MM.1S (cell line): ENCODE results near the gene EBP.

Experiments
- DNase-seq: peaks from one replicate; pipeline ENCODE4 v3.0.0-alpha.2; 2015
- H2AFZ ChIP-seq: fragments of 300-600 bp; sonication (generic); 2 replicates; pipeline ENCODE4 v1.6.0; 2016; ENCODE audit warnings: antibody characterized with exemption, low read length
- H3F3A ChIP-seq: fragments of 300-600 bp; sonication (generic); 2 replicates; pipeline ENCODE4 v1.6.1; 2016; ENCODE audit warnings: mild to moderate bottlenecking, antibody characterized with exemption, low read length, moderate library complexity, mixed read lengths; ENCODE audit not compliant: insufficient read depth
- H3K27ac ChIP-seq: fragments of 300-600 bp; sonication (generic); 2 replicates; pipeline ENCODE4 v1.5.1; 2016; ENCODE audit warnings: mild to moderate bottlenecking, low read length
- H3K27me3 ChIP-seq: fragments of 300-600 bp; sonication (generic); replicated peaks from 2 replicates; pipeline ENCODE4 v1.6.0; 2016; ENCODE audit warnings: low read length; ENCODE audit not compliant: insufficient read depth
- H3K36me3 ChIP-seq: fragments of 300-600 bp; sonication (generic); replicated peaks from 2 replicates; pipeline ENCODE4 v1.6.1; 2016; ENCODE audit warnings: mild to moderate bottlenecking, low read length, mixed read lengths; ENCODE audit not compliant: insufficient read depth
- H3K4me1 ChIP-seq: fragments of 300-600 bp; sonication (generic); 2 replicates; pipeline ENCODE4 v1.6.1; 2016; ENCODE audit warnings: low read length, mixed read lengths
- H3K4me2 ChIP-seq: fragments of 300-600 bp; sonication (generic); 2 replicates; pipeline ENCODE4 v1.6.0; 2016; ENCODE audit warnings: low read depth, low read length
- H3K4me3 ChIP-seq: fragments of 300-600 bp; sonication (generic); 2 replicates; pipeline ENCODE4 v1.5.1; 2016; ENCODE audit warnings: low read length, mixed read lengths
- H3K79me2 ChIP-seq: fragments of 300-600 bp; sonication (generic); 2 replicates; pipeline ENCODE4 v1.6.1; 2016; ENCODE audit warnings: mixed run types, low read length, mixed read lengths
- H3K9ac ChIP-seq: fragments of 300-600 bp; sonication (generic); 2 replicates; pipeline ENCODE4 v1.6.1; 2016; ENCODE audit warnings: low read length, mixed read lengths
- H3K9me2 ChIP-seq: fragments of 300-600 bp; sonication (generic); replicated peaks from 2 replicates; pipeline ENCODE4 v1.6.1; 2016; ENCODE audit warnings: mild to moderate bottlenecking, low read length, mixed read lengths; ENCODE audit not compliant: insufficient read depth
- H3K9me3 ChIP-seq: fragments of 300-600 bp; sonication (generic); replicated peaks from 2 replicates; pipeline ENCODE4 v1.6.1; 2016; ENCODE audit warnings: mild to moderate bottlenecking, low read length, mixed read lengths; ENCODE audit not compliant: insufficient read depth
- H4K20me1 ChIP-seq: fragments of 300-600 bp; sonication (generic); 2 replicates; pipeline ENCODE4 v1.6.1; 2016; ENCODE audit warnings: mild to moderate bottlenecking, low read length, moderate library complexity, mixed read lengths; ENCODE audit not compliant: insufficient read depth
- CTCF ChIP-seq: fragments of 300-600 bp; sonication (generic); IDR thresholded peaks from 2 replicates; pipeline ENCODE4 v1.5.1; 2016; ENCODE audit warnings: antibody characterized with exemption, low read length, mixed read lengths
- EZH2 ChIP-seq: fragments of 300-600 bp; sonication (generic); optimal IDR thresholded peaks from 2 replicates; pipeline ENCODE3; 2017; ENCODE audit warnings: low read depth, mild to moderate bottlenecking, antibody characterized with exemption, low read length, mixed read lengths
- EZH2phosphoT487 ChIP-seq: fragments of 300-600 bp; sonication (generic); IDR thresholded peaks from 2 replicates; pipeline ENCODE4 v1.6.1; 2018; ENCODE audit warnings: antibody characterized with exemption, low read length

Gene EBP

GRCh38 chrX:48477960-48478755 is 43.5 kb upstream of the EBP start:
- Histone ChIP-seq H3K79me2 (peaks cover 36% of the 10 kb centered on the region), H3K4me1 (no peaks in the 10 kb centered on the region), H3K4me2 (no peak overlapping the region), H3K9me3 (no peaks in the 10 kb centered on the region), H4K20me1 (no peaks in the 10 kb centered on the region), H3K9me2 (no peaks in the 10 kb centered on the region), H3K27me3 (no peaks in the 10 kb centered on the region), H3K9ac (no peak overlapping the region), H2AFZ (no peak overlapping the region), H3K4me3 (no peak overlapping the region), H3F3A (no peaks in the 10 kb centered on the region), H3K27ac (no peak overlapping the region), H3K36me3 (no peaks in the 10 kb centered on the region)
- no peak for DNase-seq
- TF ChIP-seq CTCF (no peak), EZH2 (no peak), EZH2phosphoT487 (no peak)

- no peak overlapping the region for H3K4me2 ChIP-seq
- no peak overlapping the region for H3K4me3 ChIP-seq
- no peaks in the 10 kb centered on the region for H3F3A ChIP-seq
- DNase-seq: no peak
- H3K36me3 ChIP-seq: no peaks in the 10 kb centered on the region
- no peaks in the 10 kb centered on the region for H3K4me1 ChIP-seq
- TF ChIP-seq CTCF: no peak
- no peak overlapping the region for H3K27ac ChIP-seq
- no peaks in the 10 kb centered on the region for H4K20me1 ChIP-seq
- no peak overlapping the region for H2AFZ ChIP-seq
- H3K9me3 ChIP-seq: no peaks in the 10 kb centered on the region
- peaks cover 36% of the 10 kb centered on the region for H3K79me2 ChIP-seq
- no peaks in the 10 kb centered on the region for H3K9me2 ChIP-seq
- no peaks in the 10 kb centered on the region for H3K27me3 ChIP-seq
- H3K9ac ChIP-seq: no peak overlapping the region
Observed at GRCh38 chrX:48478806-48479205, 42.8 kb upstream of the EBP start.

DNA sequence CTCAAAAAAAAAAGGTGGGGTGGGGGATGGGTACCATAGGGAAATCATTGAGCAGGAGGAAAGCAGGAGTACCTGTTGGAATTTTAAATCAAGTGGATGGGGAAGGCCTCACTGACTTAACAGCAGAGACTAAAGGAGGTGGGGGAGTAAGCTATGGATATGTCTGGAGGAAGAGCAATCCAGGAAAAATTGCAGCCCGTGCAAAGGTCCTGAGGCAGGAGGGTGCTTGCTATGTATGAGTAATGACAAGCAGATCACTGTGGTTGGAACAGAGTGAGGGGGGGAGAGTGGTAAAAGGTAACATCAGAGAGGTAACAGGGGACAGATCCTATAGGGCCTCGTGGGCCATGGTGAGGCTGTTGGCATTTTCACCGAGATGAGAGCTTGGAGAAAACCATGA is 41.5 kb upstream of the EBP start:
- no peaks in the 10 kb centered on the region for H3K4me1 ChIP-seq
- no peaks in the 10 kb centered on the region for H3K9me2 ChIP-seq
- H4K20me1 ChIP-seq: no peaks in the 10 kb centered on the region
- no peak overlapping the region for H3K27ac ChIP-seq
- no peaks in the 10 kb centered on the region for H3K9me3 ChIP-seq
- H2AFZ ChIP-seq: no peak overlapping the region
- H3F3A ChIP-seq: no peaks in the 10 kb centered on the region
- H3K9ac ChIP-seq: no peak overlapping the region
- no peak overlapping the region for H3K4me3 ChIP-seq
- no peak for TF ChIP-seq EZH2phosphoT487
- TF ChIP-seq CTCF: no peak
- TF ChIP-seq EZH2: no peak
- H3K4me2 ChIP-seq: no peak overlapping the region
- no peaks in the 10 kb centered on the region for H3K27me3 ChIP-seq
- H3K79me2 ChIP-seq: peaks cover 34% of the 10 kb centered on the region
- DNase-seq: no peak
- no peaks in the 10 kb centered on the region; the same call in 1 of the 2 replicates for H3K36me3 ChIP-seq
